ENCODE data around the gene AAK1.

- TF ChIP-seq EZH2phosphoT487 (IDR thresholded peaks at IDR 0.05; ENCODE audit: unreplicated experiment) (no peak), CTCF (conservative IDR thresholded peaks at IDR 0.05; ENCODE audit: low read depth in 2 of 2) (no peak), REST (IDR thresholded peaks at IDR 0.05; ENCODE audit: unreplicated experiment) (no peak), ETS1 (IDR thresholded peaks at IDR 0.05) (no peak), POLR2AphosphoS5 (IDR thresholded peaks at IDR 0.05; ENCODE audit: low read depth) (no peak), EZH2 (IDR thresholded peaks at IDR 0.05; ENCODE audit: low read depth, unreplicated experiment) (no peak), CREB1 (CRISPR knock-in tag; IDR thresholded peaks at IDR 0.05; ENCODE audit: low read depth) (no peak), JUNB (IDR thresholded peaks at IDR 0.05; ENCODE audit: unreplicated experiment) (no peak), STAT1 (IDR thresholded peaks at IDR 0.05; ENCODE audit: unreplicated experiment) (no peak), NANOG (IDR thresholded peaks at IDR 0.05; ENCODE audit: borderline replicate concordance) (no peak), ZNF462 (CRISPR knock-in tag; IDR thresholded peaks at IDR 0.05) (no peak)
Observed at GRCh38 chr2:69687971-69688611, 44.6 kb upstream of the AAK1 start.

Measured in GM23338 (cell line).